ENCODE results near the gene PTPRB. TPM values are rescaled to one million over a fixed set of nuclear protein-coding genes. Genes with fewer than 3 reads are reported as not detected.

The PTPRB gene
- 0.54 to 1.2 TPM (median 0.78 TPM) in 5 replicates for total RNA-seq (2022; extraction: Qiagen RNA extraction)

GRCh38 chr12:70637303-70638085, at the start of gene PTPRB:
TSS of gene PTPRB (minus strand) at chr12:70637429. CDS start at chr12:70637395, 34 bp downstream.

